ENCODE results near the gene TIGD3. TPM values are rescaled to one million over a fixed set of nuclear protein-coding genes. Genes with fewer than 3 reads are reported as not detected.

Gene TIGD3
- total and polyA plus RNA-seq, 2 of the 13 experiments (the other 11 are each of a cell fraction or from before 2014, with no cell fraction given) = 0.49 to 4.9 TPM

- no peak for TF ChIP-seq MYPOP (CRISPR knock-in tag; IDR thresholded peaks at IDR 0.05)
- TF ChIP-seq, protein P1, sequence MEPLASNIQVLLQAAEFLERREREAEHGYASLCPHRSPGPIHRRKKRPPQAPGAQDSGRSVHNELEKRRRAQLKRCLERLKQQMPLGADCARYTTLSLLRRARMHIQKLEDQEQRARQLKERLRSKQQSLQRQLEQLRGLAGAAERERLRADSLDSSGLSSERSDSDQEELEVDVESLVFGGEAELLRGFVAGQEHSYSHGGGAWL (CRISPR knock-in tag; IDR thresholded peaks at IDR 0.05) = peak; percentile 61; the same call in 1 of the 2 replicates
- TF ChIP-seq NR2F6 (IDR thresholded peaks at IDR 0.05) = peak; percentile 9; the same call in 1 of the 2 replicates
- no peak for TF ChIP-seq NR2F6 (CRISPR knock-in tag; IDR thresholded peaks at IDR 0.05)
- no peak for TF ChIP-seq PRDM4 (CRISPR knock-in tag; IDR thresholded peaks at IDR 0.05; ENCODE audit: borderline replicate concordance)
- no peak; the same call in 1 of the 2 replicates for TF ChIP-seq MTF2 (CRISPR knock-in tag; IDR thresholded peaks at IDR 0.05; ENCODE audit: borderline replicate concordance)
- TF ChIP-seq, protein P2, sequence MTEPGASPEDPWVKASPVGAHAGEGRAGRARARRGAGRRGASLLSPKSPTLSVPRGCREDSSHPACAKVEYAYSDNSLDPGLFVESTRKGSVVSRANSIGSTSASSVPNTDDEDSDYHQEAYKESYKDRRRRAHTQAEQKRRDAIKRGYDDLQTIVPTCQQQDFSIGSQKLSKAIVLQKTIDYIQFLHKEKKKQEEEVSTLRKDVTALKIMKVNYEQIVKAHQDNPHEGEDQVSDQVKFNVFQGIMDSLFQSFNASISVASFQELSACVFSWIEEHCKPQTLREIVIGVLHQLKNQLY (CRISPR knock-in tag; IDR thresholded peaks at IDR 0.05) = no peak; the same call in 1 of the 2 replicates
- TF ChIP-seq, protein P3, sequence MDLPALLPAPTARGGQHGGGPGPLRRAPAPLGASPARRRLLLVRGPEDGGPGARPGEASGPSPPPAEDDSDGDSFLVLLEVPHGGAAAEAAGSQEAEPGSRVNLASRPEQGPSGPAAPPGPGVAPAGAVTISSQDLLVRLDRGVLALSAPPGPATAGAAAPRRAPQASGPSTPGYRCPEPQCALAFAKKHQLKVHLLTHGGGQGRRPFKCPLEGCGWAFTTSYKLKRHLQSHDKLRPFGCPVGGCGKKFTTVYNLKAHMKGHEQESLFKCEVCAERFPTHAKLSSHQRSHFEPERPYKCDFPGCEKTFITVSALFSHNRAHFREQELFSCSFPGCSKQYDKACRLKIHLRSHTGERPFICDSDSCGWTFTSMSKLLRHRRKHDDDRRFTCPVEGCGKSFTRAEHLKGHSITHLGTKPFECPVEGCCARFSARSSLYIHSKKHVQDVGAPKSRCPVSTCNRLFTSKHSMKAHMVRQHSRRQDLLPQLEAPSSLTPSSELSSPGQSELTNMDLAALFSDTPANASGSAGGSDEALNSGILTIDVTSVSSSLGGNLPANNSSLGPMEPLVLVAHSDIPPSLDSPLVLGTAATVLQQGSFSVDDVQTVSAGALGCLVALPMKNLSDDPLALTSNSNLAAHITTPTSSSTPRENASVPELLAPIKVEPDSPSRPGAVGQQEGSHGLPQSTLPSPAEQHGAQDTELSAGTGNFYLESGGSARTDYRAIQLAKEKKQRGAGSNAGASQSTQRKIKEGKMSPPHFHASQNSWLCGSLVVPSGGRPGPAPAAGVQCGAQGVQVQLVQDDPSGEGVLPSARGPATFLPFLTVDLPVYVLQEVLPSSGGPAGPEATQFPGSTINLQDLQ (CRISPR knock-in tag; IDR thresholded peaks at IDR 0.05) = no peak
- TF ChIP-seq ZNF432 (CRISPR knock-in tag; IDR thresholded peaks at IDR 0.05; ENCODE audit: borderline replicate concordance) = no peak
- TF ChIP-seq HHEX (CRISPR knock-in tag; IDR thresholded peaks at IDR 0.05) = peak; percentile 82
- TF ChIP-seq ZNF576 (CRISPR knock-in tag; IDR thresholded peaks at IDR 0.05) = no peak
- TF ChIP-seq ZNF264 (CRISPR knock-in tag; IDR thresholded peaks at IDR 0.05) = peak; percentile 86; the same call in 1 of the 2 replicates
- TF ChIP-seq MAFK (conservative IDR thresholded peaks at IDR 0.05 in 1 of 2, IDR thresholded peaks at IDR 0.05 in 1 of 2; ENCODE audit: low read length in 2 of 2) = no peak
- no peak for TF ChIP-seq ZNF496 (CRISPR knock-in tag; IDR thresholded peaks at IDR 0.05; ENCODE audit: insufficient replicate concordance)
- TF ChIP-seq RELA (CRISPR knock-in tag; IDR thresholded peaks at IDR 0.05) = no peak
- peak; percentile 84 for TF ChIP-seq HNF4A (CRISPR knock-in tag; IDR thresholded peaks at IDR 0.05)
- TF ChIP-seq, protein P4, sequence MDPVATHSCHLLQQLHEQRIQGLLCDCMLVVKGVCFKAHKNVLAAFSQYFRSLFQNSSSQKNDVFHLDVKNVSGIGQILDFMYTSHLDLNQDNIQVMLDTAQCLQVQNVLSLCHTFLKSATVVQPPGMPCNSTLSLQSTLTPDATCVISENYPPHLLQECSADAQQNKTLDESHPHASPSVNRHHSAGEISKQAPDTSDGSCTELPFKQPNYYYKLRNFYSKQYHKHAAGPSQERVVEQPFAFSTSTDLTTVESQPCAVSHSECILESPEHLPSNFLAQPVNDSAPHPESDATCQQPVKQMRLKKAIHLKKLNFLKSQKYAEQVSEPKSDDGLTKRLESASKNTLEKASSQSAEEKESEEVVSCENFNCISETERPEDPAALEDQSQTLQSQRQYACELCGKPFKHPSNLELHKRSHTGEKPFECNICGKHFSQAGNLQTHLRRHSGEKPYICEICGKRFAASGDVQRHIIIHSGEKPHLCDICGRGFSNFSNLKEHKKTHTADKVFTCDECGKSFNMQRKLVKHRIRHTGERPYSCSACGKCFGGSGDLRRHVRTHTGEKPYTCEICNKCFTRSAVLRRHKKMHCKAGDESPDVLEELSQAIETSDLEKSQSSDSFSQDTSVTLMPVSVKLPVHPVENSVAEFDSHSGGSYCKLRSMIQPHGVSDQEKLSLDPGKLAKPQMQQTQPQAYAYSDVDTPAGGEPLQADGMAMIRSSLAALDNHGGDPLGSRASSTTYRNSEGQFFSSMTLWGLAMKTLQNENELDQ (CRISPR knock-in tag; IDR thresholded peaks at IDR 0.05; ENCODE audit: borderline replicate concordance) = no peak
- no peak for TF ChIP-seq KMT2B (CRISPR knock-in tag; IDR thresholded peaks at IDR 0.05)
- TF ChIP-seq SRSF4 (IDR thresholded peaks at IDR 0.05; ENCODE audit: low read depth, low read length, poor library complexity, severe bottlenecking) = no peak
These were observed 48.9 kb upstream of the TIGD3 start (continued) for GRCh38 chr11:65305501-65306268.
